D721Med (cell line): ENCODE data around the gene DOCK4.

ENCODE experiments used
- DNase-seq: peaks from one replicate; pipeline ENCODE4 v3.0.0; 2011; ENCODE audit warnings: low spot score; ENCODE audit not compliant: insufficient read length
- FAIRE-seq: peaks from 2 replicates; lab custom pipeline; 2011; peaks lifted over from hg19 to GRCh38; lab: Jason Lieb, UNC
- TF ChIP-seq, protein P1 (sequence below): IDR thresholded peaks from 2 replicates; pipeline ENCODE4 v1.5.1; 2012; ENCODE audit warnings: mild to moderate bottlenecking, control low read depth; ENCODE audit not compliant: insufficient read depth; ENCODE audit errors: missing control alignments

Gene DOCK4

DNA sequence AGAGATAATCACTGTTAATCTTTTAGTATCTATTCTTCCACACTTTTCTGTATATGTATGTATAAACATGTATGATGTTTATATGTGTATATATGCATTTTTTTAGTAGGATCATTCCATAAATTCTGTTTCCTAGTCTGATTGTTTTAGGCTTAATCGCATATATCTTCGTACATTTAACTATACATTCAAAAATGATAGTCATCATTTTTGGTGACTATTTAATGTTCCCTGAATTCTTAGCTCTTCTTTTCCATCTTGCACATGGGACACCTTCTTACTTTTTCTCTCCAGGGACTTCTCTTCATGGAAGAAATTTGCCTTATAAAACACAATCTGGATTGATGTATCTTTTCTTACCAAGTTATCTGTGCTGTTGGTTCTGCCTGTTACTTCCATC is 42.4 kb upstream of the DOCK4 start:
- no peak for DNase-seq

DNA sequence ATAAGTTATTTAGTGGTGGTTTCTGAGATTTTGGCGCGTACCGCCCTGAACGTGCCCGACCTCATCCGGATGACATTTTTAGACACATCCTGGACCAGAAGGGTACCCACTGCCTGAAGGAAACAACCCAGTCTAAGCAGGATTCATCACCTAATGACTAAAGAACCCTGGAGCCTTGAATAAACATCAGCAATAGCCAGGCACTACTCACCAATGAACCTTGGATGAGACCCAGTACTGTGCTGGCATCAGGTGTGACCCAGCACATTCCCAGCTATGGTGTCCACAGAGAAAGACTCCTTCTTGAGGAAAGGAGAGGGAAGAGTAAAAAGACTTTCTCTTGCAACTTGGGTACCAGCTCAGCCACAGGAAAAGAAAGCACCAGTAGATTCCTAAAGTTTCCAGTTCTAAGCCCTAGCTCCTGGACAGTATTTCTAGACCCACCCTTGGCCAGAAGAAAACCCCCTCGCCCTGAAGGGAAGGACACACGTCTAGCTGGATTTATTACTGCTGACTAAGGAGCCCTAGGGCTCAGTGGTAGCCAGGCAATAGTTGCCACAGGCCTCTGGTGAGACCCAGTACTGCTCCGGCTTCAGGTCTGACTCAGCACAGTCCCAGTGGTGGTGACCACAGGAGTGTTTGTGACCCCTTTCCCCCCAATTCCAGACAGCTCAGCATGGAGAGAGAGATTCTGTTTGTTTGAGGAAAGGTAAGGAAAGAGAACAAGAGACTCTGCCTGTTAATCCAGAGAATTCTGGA is 32.8 kb upstream of the DOCK4 start:
- DNase-seq (no peak), FAIRE-seq (no peak)
- TF ChIP-seq, protein P1, sequence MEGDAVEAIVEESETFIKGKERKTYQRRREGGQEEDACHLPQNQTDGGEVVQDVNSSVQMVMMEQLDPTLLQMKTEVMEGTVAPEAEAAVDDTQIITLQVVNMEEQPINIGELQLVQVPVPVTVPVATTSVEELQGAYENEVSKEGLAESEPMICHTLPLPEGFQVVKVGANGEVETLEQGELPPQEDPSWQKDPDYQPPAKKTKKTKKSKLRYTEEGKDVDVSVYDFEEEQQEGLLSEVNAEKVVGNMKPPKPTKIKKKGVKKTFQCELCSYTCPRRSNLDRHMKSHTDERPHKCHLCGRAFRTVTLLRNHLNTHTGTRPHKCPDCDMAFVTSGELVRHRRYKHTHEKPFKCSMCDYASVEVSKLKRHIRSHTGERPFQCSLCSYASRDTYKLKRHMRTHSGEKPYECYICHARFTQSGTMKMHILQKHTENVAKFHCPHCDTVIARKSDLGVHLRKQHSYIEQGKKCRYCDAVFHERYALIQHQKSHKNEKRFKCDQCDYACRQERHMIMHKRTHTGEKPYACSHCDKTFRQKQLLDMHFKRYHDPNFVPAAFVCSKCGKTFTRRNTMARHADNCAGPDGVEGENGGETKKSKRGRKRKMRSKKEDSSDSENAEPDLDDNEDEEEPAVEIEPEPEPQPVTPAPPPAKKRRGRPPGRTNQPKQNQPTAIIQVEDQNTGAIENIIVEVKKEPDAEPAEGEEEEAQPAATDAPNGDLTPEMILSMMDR = no peak

More for the DNA sequence above, 42.4 kb upstream of the DOCK4 start:
- TF ChIP-seq, protein P1 = no peak
- FAIRE-seq = peak; percentile 41

DNA sequence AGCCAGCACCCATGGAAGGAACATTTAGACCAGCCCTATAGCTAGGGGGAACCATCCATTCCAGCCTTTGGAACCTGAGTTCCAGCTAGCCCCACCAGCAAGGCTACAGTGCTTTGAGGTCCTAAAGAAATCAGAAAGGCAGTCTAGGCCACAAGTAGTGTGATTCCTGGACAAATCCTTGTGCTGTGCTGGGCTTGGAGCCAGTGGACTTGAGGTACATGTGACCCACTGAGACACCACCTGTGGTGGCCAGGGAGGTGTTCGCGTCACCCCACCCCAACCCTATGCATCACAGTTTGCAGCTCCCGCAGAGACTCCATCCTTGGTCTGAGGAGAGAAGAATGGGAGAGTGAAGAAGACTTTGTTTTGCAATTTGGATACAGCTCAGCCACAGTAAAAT is 32.1 kb upstream of the DOCK4 start:
- TF ChIP-seq, protein P1 = no peak
- FAIRE-seq (no peak), DNase-seq (no peak)

DNA sequence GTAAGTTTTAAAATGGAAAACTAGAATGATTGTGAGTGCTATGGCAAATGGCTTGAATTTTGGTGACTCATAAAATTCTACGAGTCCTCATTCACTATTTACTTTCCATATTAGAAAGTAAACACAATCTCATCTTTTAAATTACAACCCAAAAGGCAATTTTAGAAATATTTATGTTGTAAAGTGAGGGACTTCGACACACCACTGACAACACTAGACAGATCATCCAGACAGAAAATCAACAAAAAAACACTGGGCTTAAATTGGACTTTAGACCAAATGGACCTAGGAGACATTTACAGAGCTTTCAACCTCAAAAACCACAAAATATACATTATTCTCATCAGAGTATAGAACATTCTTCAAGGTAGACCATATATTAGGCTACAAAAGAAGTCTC is 30.4 kb upstream of the DOCK4 start:
- TF ChIP-seq, protein P1 = no peak
- DNase-seq = no peak
- no peak for FAIRE-seq

DNA sequence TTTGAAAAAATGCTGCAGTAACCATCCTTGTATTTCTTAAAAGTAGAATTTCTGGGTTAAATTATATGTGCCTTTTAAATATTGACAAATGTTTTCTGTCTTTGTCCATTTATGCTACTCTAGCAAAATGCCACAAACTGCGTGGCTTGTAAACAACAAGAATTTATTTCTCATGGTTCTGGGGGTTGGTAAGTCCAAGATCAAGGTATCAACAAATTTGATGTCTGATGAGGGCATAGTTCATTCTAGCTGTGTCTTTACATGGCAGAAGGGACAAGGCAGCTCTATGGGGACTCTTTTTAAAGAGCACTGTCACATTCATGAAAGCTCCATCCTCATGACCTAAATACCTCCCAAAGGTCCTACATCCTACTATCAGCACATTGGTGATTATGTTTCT is 27.9 kb upstream of the DOCK4 start:
- no peak for FAIRE-seq
- no peak for DNase-seq
- TF ChIP-seq, protein P1 = no peak

DNA sequence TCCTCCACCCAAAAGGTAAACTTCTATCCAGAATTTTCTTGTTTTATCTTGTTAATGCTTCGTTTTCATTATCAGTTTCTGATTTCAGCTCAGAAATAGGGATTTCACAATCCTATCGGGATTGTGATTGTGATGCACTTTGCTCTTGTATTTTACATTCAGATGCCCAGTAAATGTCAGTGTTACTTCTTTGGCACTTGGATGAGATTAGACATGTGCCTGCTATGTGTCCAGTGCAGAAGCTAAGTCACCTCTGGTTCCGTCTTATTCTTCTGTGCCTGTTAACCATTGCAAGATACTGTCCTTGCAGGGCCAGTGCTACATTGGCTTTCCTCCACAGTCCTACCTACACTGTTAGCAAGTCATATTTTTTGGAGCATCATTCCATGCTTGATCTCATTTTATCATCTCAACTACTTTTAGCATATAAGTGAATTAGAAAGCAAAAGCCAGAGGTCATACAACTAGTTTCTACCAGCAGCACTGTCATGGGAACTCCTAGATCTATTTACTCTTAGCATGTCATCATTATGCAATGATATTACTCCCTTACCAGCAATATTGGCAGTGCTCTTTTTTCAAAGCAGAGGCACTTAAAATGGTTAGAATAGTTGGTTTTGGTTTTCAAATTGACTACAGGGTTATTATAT is 27.0 kb upstream of the DOCK4 start:
- no peak for DNase-seq
- TF ChIP-seq, protein P1 = no peak
- FAIRE-seq = no peak

DNA sequence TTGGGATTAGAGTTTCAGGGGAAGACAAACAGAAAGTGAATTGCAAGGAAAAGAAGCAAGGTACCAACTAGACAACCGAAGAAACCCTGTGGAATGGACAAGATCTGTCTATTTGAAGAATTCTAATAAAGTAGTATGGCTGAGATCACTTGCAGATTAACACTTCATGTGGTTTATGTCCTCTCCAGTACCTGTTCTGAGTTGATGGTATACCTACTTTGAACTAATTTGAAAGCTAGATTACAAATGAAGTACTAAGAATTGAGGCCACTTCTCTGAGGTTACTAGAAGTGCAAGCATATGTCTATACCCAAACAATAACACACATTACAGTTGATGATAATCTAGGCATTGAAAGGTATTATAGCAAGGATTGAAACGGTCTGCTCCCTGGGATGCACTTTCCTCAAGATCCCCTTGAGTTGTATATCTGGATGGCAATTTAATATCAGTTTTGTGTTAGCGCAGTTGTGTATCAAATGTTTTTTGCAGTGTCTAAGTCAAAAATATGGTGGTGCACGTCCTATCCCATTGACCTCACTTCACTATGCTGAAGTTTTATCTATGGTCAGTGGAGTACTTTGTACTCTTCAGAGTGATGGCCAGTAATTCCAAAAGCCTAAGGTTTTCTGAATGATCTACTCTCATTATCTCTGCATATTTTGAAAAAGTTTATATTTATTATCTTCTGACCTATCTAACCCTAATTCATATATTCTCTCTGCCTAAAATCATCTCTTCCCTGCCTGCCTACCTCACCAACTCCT is 26.2 kb upstream of the DOCK4 start:
- peak; percentile 87 for FAIRE-seq
- TF ChIP-seq, protein P1 = no peak
- DNase-seq = no peak
